Type B pancreatic cell (in vitro differentiated cells): ENCODE data around the gene EGFR. TPM values are rescaled to one million over a fixed set of nuclear protein-coding genes. Genes with fewer than 3 reads are reported as not detected.
A peak's percentile ranks its signal among the peaks of the same experiment; 100 is the strongest.

ENCODE experiments used
- DNase-seq: peaks from one replicate; pipeline ENCODE4 v3.0.0; 2021; ENCODE audit warnings: mixed read lengths; ENCODE audit not compliant: unreplicated experiment; ENCODE audit errors: extremely low spot score
- H3K27ac Mint-ChIP-seq: 2 replicates; pipeline ENCODE4 v1.8.0; 2021; ENCODE audit warnings: mild to moderate bottlenecking, mixed read lengths
- H3K27me3 Mint-ChIP-seq: 2 replicates; pipeline ENCODE4 v1.8.0; 2021; ENCODE audit warnings: mixed read lengths
- H3K36me3 Mint-ChIP-seq: 2 replicates; pipeline ENCODE4 v1.8.0; 2021; ENCODE audit warnings: mixed read lengths
- H3K4me1 Mint-ChIP-seq: one replicate; pipeline ENCODE4 v1.8.0; 2021; ENCODE audit warnings: mixed read lengths; ENCODE audit not compliant: unreplicated experiment
- H3K4me3 Mint-ChIP-seq: 2 replicates; pipeline ENCODE4 v1.8.0; 2021; ENCODE audit warnings: mild to moderate bottlenecking, mixed read lengths
- H3K9me3 Mint-ChIP-seq: 2 replicates; pipeline ENCODE4 v1.8.0; 2021; ENCODE audit warnings: mixed read lengths
- total RNA-seq: library from RNA; stranded (reverse); gene quantifications from 2 replicates; pipeline ENCODE4 v1.2.1, GENCODE V29; 2021; ENCODE audit warnings: low replicate concordance
- TF ChIP-seq, protein P1 (sequence below): fragments of 200-600 bp; sonication (generic); conservative IDR thresholded peaks from 2 replicates; pipeline ENCODE4 v1.5.0; 2021; ENCODE audit warnings: antibody characterized with exemption, mild to moderate bottlenecking

Gene EGFR
- total RNA-seq, 1 donor from 2014 or later, result 44.6 TPM

DNA sequence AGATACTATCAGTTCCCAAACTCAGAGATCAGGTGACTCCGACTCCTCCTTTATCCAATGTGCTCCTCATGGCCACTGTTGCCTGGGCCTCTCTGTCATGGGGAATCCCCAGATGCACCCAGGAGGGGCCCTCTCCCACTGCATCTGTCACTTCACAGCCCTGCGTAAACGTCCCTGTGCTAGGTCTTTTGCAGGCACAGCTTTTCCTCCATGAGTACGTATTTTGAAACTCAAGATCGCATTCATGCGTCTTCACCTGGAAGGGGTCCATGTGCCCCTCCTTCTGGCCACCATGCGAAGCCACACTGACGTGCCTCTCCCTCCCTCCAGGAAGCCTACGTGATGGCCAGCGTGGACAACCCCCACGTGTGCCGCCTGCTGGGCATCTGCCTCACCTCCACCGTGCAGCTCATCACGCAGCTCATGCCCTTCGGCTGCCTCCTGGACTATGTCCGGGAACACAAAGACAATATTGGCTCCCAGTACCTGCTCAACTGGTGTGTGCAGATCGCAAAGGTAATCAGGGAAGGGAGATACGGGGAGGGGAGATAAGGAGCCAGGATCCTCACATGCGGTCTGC is 162.2 kb downstream of the EGFR start:
- H3K4me1 Mint-ChIP-seq, result peaks cover 36% of the 10 kb centered on the region
- no peaks in the 10 kb centered on the region for H3K27me3 Mint-ChIP-seq

DNA sequence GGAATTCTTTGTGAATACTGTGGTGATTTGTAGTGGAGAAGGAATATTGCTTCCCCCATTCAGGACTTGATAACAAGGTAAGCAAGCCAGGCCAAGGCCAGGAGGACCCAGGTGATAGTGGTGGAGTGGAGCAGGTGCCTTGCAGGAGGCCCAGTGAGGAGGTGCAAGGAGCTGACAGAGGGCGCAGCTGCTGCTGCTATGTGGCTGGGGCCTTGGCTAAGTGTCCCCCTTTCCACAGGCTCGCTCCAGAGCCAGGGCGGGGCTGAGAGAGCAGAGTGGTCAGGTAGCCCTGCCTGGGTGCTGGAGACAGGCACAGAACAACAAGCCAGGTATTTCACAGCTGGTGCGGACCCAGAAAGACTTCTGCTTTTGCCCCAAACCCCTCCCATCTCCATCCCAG is 162.9 kb downstream of the EGFR start:
- Mint-ChIP-seq H3K9me3 (no peaks in the 10 kb centered on the region), H3K27ac (peak overlapping the region; percentile 36), H3K36me3 (peaks cover 29% of the 10 kb centered on the region), H3K27me3 (no peaks in the 10 kb centered on the region), H3K4me3 (no peak overlapping the region), H3K4me1 (peaks cover 36% of the 10 kb centered on the region)
- DNase-seq, result no peak
- TF ChIP-seq, protein P1, sequence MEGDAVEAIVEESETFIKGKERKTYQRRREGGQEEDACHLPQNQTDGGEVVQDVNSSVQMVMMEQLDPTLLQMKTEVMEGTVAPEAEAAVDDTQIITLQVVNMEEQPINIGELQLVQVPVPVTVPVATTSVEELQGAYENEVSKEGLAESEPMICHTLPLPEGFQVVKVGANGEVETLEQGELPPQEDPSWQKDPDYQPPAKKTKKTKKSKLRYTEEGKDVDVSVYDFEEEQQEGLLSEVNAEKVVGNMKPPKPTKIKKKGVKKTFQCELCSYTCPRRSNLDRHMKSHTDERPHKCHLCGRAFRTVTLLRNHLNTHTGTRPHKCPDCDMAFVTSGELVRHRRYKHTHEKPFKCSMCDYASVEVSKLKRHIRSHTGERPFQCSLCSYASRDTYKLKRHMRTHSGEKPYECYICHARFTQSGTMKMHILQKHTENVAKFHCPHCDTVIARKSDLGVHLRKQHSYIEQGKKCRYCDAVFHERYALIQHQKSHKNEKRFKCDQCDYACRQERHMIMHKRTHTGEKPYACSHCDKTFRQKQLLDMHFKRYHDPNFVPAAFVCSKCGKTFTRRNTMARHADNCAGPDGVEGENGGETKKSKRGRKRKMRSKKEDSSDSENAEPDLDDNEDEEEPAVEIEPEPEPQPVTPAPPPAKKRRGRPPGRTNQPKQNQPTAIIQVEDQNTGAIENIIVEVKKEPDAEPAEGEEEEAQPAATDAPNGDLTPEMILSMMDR, result no peak

More for the DNA sequence above, 162.2 kb downstream of the EGFR start:
- Mint-ChIP-seq H3K27ac (peak overlapping the region; percentile 36), H3K4me3 (peak overlapping the region; percentile 46), H3K36me3 (peaks cover 25% of the 10 kb centered on the region), H3K9me3 (no peaks in the 10 kb centered on the region)
- TF ChIP-seq, protein P1, result no peak
- DNase-seq, result no peak

DNA sequence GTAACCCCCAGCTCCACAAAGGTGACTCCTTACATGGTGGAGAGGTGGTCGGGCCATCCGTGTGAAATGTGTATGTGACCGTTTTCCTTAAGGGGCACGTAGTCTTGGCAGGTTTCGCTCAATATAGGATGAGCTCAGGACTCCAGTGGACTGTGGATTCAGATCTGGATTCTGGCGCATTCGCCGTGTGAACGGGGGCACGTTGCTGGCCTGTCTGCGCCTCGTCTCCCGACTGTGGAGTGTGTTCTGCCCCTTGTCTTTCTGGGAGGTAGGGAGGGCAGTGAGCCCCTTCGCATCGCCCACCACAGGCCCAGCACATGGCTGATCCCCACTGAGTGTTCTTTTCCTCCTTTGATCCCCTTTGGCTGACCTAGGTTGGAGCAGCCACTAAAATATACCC is 165.1 kb downstream of the EGFR start:
- peaks cover 24% of the 10 kb centered on the region for H3K36me3 Mint-ChIP-seq
- no peak overlapping the region for H3K4me3 Mint-ChIP-seq
- TF ChIP-seq, protein P1, result no peak
- no peak for DNase-seq
- H3K27ac Mint-ChIP-seq, result no peak overlapping the region
- H3K4me1 Mint-ChIP-seq, result peaks cover 27% of the 10 kb centered on the region
- no peaks in the 10 kb centered on the region for H3K9me3 Mint-ChIP-seq
- no peaks in the 10 kb centered on the region for H3K27me3 Mint-ChIP-seq

DNA sequence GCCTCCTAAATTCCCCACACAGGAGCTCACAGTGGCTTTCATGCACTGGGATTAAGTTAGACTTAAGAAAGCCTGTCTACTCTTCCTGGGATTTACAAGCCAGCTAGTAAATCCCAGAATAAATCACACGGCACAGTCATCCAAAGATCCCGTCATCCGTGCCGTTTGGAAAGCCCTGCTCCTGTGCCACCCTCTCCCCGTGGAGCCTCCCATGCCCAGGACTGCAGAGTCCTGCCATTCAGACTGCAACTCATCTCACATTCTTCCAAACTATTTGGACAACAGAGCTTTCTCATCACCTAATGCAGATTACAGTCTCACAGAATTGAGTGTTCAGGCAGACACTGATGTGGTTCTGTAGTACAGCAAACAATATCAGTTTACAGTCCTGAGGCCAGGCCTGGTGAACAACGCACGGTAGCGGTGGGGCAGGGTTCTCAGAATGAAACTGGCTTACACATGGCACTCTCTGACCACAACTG is 166.5 kb downstream of the EGFR start:
- no peak for DNase-seq
- Mint-ChIP-seq H3K27ac (no peak overlapping the region), H3K4me1 (peaks cover 25% of the 10 kb centered on the region), H3K9me3 (no peaks in the 10 kb centered on the region), H3K4me3 (no peak overlapping the region), H3K27me3 (no peaks in the 10 kb centered on the region), H3K36me3 (peaks cover 21% of the 10 kb centered on the region)
- TF ChIP-seq, protein P1, result no peak

DNA sequence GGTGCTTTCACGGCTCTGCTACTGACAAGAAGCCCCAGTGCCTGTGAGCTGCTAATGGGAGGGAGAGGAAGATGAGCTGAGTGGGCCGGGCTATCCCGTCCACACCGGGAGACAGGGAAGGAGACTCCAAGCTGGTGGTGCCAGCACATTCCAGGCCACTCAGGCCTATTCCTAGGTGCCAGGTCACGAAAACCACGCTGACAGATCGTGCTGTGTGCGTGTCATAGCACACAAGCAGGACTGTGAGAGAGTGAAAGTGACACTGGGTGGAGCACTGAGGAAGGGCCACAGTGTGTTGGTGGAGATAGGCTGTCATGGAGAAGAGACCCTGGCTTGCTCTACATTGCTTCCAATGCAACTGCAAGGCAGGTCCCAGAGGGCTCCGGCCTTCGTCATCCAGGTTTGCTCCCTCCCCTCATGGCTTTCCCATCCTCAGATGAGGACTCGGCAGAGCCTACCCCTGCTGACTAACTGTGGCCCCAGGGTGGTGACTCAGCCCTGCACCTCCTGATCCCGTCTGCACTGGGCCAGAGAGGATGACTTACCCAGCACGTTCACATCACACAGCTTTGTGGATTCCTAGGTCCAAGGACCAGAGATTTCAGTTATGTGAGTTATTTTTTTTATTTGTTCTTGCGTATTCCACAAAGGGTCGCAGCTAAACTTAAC is 167.3 kb downstream of the EGFR start:
- Mint-ChIP-seq H3K36me3 (peaks cover 25% of the 10 kb centered on the region), H3K27me3 (no peaks in the 10 kb centered on the region), H3K4me1 (peaks cover 19% of the 10 kb centered on the region), H3K4me3 (no peak overlapping the region), H3K27ac (no peak overlapping the region), H3K9me3 (no peaks in the 10 kb centered on the region)
- no peak for DNase-seq
- TF ChIP-seq, protein P1, result no peak
